SK-N-SH treated with all-trans-retinoic acid at 6 μM for 48 hours (cell line): ENCODE results near the gene SUGP1.

Experiments used
- ATAC-seq: fragments of 200-7000 bp; cut with Tn5 transposase; 3 replicates; pipeline ENCODE4 v1.9.1; 2020; ENCODE audit warnings: mild to moderate bottlenecking, moderate library complexity
- ARNTL ChIP-seq: fragments of 450-650 bp; formaldehyde crosslinking; IDR thresholded peaks from 2 replicates; pipeline ENCODE4 v1.5.0; 2020; ENCODE audit warnings: low read depth, mild to moderate bottlenecking, moderate library complexity, borderline replicate concordance
- BACH2 ChIP-seq: fragments of 250-450 bp; sonication (Bioruptor Pico); IDR thresholded peaks from 2 replicates; pipeline ENCODE4 v1.9.0; 2021; ENCODE audit warnings: mild to moderate bottlenecking, borderline replicate concordance
- CSDC2 ChIP-seq: fragments of 250-450 bp; sonication (Bioruptor Pico); IDR thresholded peaks from 2 replicates; pipeline ENCODE4 v1.5.0; 2020; ENCODE audit warnings: mild to moderate bottlenecking, moderate library complexity
- ISL1 ChIP-seq: fragments of 250-450 bp; sonication (Bioruptor Pico); IDR thresholded peaks from 2 replicates; pipeline ENCODE4 v2.1.2; 2022; ENCODE audit warnings: mild to moderate bottlenecking, moderate library complexity
- PPARA ChIP-seq: fragments of 250-450 bp; sonication (Bioruptor Pico); IDR thresholded peaks from 2 replicates; pipeline ENCODE4 v1.5.0; 2020; ENCODE audit warnings: mild to moderate bottlenecking, borderline replicate concordance
- SNAI2 ChIP-seq: fragments of 250-450 bp; sonication (Bioruptor Pico); IDR thresholded peaks from 2 replicates; pipeline ENCODE4 v1.5.0; 2020; ENCODE audit warnings: mild to moderate bottlenecking, moderate library complexity
- TOX ChIP-seq: fragments of 250-450 bp; sonication (Bioruptor Pico); IDR thresholded peaks from 2 replicates; pipeline ENCODE4 v1.8.0; 2021; ENCODE audit warnings: mild to moderate bottlenecking, moderate library complexity, borderline replicate concordance
- ZC3H10 ChIP-seq: fragments of 250-450 bp; sonication (Bioruptor Pico); IDR thresholded peaks from 2 replicates; pipeline ENCODE4 v1.5.1; 2021; ENCODE audit warnings: mild to moderate bottlenecking, moderate library complexity
- ZFP3 ChIP-seq: fragments of 250-450 bp; sonication (Bioruptor Pico); IDR thresholded peaks from 2 replicates; pipeline ENCODE4 v1.5.0; 2020; ENCODE audit warnings: mild to moderate bottlenecking, moderate library complexity
- ZNF565 ChIP-seq: fragments of 450-650 bp; formaldehyde crosslinking; conservative IDR thresholded peaks from 2 replicates; pipeline ENCODE4 v1.5.0; 2020; ENCODE audit warnings: low read depth, mild to moderate bottlenecking, moderate library complexity
- ZNF8 ChIP-seq: fragments of 450-650 bp; formaldehyde crosslinking; IDR thresholded peaks from 2 replicates; pipeline ENCODE4 v1.5.0; 2020; ENCODE audit warnings: mild to moderate bottlenecking, moderate library complexity
- TF ChIP-seq, protein P1 (sequence below): fragments of 250-450 bp; sonication (Bioruptor Pico); IDR thresholded peaks from 2 replicates; pipeline ENCODE4 v1.5.1; 2020; ENCODE audit warnings: low read depth, mild to moderate bottlenecking, moderate library complexity
- TF ChIP-seq, protein P2 (sequence below): fragments of 250-450 bp; sonication (Bioruptor Pico); IDR thresholded peaks from 2 replicates; pipeline ENCODE4 v1.8.0; 2021; ENCODE audit warnings: low read depth, mild to moderate bottlenecking, moderate library complexity, borderline replicate concordance
- TF ChIP-seq, protein P3 (sequence below): fragments of 250-450 bp; sonication (Bioruptor Pico); IDR thresholded peaks from 2 replicates; pipeline ENCODE4 v1.8.0; 2020; ENCODE audit warnings: mild to moderate bottlenecking, moderate library complexity, borderline replicate concordance
- TF ChIP-seq, protein P4 (sequence below): fragments of 250-450 bp; sonication (Bioruptor Pico); IDR thresholded peaks from 2 replicates; pipeline ENCODE4 v1.5.0; 2020; ENCODE audit warnings: mild to moderate bottlenecking, moderate library complexity

The SUGP1 gene

DNA sequence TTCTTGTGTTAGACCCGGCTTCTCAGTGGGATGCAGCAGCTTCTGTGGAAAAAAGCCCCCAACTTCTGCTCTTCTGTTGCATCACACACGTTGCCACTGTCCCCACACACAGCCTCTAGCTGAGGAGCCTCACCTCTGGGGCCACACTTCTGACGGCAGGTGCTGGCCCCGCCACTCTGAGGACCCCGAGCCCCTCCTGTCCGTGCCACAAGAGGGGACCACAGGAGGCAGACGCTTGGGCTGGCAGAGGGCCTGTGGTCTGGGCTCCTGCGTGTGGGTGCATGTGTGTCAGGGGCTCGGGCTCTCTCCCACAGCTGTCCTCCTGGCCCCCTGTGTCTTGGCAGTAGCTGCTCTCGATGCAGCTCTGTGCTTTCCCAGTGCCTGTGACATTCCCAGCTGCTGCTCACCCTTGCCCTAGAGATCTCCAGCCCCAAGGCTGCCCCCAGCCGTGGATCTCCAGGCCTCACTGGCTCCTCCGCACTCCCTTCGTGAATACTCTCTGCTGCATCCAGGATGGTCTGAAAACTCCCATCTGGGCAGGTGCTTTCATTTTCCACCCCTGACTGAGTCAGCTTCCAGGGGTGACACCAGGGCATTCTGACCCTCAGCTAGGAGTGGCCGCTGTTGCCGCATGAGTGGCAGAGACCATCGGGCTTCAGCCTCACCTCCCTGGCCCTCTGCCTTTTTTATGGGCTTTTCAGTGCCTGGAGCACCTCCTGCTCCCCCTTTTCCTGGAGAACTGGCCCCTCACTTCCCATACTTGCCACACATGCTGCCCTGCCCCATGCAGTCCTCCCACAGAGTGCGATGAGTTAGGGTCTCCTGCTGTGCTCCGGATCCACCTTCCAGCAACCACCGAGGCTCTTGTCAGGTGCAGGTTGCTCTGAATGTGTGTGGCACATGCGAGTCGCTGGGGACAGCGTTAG is 14.0 kb upstream of the SUGP1 start:
- TF ChIP-seq, protein P1, sequence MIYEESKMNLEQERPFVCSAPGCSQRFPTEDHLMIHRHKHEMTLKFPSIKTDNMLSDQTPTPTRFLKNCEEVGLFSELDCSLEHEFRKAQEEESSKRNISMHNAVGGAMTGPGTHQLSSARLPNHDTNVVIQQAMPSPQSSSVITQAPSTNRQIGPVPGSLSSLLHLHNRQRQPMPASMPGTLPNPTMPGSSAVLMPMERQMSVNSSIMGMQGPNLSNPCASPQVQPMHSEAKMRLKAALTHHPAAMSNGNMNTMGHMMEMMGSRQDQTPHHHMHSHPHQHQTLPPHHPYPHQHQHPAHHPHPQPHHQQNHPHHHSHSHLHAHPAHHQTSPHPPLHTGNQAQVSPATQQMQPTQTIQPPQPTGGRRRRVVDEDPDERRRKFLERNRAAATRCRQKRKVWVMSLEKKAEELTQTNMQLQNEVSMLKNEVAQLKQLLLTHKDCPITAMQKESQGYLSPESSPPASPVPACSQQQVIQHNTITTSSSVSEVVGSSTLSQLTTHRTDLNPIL (CRISPR knock-in tag) = no peak
- TF ChIP-seq, protein P2, sequence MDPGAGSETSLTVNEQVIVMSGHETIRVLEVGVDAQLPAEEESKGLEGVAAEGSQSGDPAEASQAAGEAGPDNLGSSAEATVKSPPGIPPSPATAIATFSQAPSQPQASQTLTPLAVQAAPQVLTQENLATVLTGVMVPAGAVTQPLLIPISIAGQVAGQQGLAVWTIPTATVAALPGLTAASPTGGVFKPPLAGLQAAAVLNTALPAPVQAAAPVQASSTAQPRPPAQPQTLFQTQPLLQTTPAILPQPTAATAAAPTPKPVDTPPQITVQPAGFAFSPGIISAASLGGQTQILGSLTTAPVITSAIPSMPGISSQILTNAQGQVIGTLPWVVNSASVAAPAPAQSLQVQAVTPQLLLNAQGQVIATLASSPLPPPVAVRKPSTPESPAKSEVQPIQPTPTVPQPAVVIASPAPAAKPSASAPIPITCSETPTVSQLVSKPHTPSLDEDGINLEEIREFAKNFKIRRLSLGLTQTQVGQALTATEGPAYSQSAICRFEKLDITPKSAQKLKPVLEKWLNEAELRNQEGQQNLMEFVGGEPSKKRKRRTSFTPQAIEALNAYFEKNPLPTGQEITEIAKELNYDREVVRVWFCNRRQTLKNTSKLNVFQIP (CRISPR knock-in tag) = no peak
- TF ChIP-seq ZFP3 (CRISPR knock-in tag) = no peak
- ATAC-seq = no peak

DNA sequence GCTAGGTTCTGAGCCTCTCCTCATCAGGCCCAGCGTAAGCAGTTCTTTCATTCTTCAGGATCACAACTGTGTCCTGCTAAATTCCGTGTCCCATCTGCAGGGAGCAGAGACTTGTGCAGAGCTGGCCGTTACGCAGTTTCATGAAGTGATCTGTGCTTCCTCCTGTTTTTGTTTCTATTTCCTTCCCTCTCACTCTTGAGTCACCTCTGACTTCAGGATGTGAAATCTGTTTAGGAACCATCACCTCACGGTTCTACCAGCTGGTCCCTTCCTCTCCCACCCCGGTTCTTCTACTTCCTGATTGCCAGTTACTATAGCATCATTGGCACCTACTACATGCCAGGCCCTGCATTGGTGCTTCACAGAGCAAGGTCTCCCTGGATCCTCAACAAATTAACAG is 8.8 kb upstream of the SUGP1 start:
- no peak for TF ChIP-seq ARNTL
- TF ChIP-seq, protein P1 (CRISPR knock-in tag) = no peak
- no peak for TF ChIP-seq CSDC2
- TF ChIP-seq ZFP3 (CRISPR knock-in tag) = no peak
- TF ChIP-seq PPARA (CRISPR knock-in tag) = no peak
- no peak for TF ChIP-seq ZNF565 (CRISPR knock-in tag)
- TF ChIP-seq BACH2 (CRISPR knock-in tag) = no peak
- TF ChIP-seq, protein P3, sequence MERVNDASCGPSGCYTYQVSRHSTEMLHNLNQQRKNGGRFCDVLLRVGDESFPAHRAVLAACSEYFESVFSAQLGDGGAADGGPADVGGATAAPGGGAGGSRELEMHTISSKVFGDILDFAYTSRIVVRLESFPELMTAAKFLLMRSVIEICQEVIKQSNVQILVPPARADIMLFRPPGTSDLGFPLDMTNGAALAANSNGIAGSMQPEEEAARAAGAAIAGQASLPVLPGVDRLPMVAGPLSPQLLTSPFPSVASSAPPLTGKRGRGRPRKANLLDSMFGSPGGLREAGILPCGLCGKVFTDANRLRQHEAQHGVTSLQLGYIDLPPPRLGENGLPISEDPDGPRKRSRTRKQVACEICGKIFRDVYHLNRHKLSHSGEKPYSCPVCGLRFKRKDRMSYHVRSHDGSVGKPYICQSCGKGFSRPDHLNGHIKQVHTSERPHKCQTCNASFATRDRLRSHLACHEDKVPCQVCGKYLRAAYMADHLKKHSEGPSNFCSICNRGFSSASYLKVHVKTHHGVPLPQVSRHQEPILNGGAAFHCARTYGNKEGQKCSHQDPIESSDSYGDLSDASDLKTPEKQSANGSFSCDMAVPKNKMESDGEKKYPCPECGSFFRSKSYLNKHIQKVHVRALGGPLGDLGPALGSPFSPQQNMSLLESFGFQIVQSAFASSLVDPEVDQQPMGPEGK (CRISPR knock-in tag) = no peak
- no peak for TF ChIP-seq ZNF8 (CRISPR knock-in tag)
- ATAC-seq = no peak

DNA sequence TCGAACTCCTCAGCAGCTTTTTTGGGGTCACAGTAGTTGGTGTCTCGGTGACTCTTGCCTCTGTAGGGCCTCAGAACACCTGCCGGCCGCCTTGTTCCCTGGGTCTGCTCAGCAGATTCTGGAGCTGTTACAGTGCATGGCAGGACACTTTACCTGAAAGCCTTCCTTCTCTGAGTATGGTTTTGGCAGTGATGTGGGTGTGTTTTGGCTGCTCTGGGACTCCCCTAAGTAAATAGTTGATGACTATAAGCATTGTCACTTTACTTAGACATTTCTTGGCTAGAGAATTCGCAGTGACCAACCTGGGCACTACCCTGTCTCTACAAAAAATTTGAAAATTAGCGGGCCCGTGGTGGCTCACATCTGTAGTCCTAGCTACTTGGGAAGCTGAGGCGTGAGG is 7.4 kb upstream of the SUGP1 start:
- no peak for ATAC-seq
- TF ChIP-seq ZFP3 (CRISPR knock-in tag) = no peak
- TF ChIP-seq, protein P4, sequence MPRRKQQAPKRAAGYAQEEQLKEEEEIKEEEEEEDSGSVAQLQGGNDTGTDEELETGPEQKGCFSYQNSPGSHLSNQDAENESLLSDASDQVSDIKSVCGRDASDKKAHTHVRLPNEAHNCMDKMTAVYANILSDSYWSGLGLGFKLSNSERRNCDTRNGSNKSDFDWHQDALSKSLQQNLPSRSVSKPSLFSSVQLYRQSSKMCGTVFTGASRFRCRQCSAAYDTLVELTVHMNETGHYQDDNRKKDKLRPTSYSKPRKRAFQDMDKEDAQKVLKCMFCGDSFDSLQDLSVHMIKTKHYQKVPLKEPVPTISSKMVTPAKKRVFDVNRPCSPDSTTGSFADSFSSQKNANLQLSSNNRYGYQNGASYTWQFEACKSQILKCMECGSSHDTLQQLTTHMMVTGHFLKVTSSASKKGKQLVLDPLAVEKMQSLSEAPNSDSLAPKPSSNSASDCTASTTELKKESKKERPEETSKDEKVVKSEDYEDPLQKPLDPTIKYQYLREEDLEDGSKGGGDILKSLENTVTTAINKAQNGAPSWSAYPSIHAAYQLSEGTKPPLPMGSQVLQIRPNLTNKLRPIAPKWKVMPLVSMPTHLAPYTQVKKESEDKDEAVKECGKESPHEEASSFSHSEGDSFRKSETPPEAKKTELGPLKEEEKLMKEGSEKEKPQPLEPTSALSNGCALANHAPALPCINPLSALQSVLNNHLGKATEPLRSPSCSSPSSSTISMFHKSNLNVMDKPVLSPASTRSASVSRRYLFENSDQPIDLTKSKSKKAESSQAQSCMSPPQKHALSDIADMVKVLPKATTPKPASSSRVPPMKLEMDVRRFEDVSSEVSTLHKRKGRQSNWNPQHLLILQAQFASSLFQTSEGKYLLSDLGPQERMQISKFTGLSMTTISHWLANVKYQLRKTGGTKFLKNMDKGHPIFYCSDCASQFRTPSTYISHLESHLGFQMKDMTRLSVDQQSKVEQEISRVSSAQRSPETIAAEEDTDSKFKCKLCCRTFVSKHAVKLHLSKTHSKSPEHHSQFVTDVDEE (CRISPR knock-in tag) = no peak
- no peak for TF ChIP-seq TOX (CRISPR knock-in tag)
- TF ChIP-seq SNAI2 (CRISPR knock-in tag) = no peak
- TF ChIP-seq ISL1 (CRISPR knock-in tag) = no peak
- TF ChIP-seq, protein P1 (CRISPR knock-in tag) = no peak
- TF ChIP-seq BACH2 (CRISPR knock-in tag) = no peak
- no peak for TF ChIP-seq ZC3H10 (CRISPR knock-in tag)
- no peak for TF ChIP-seq ARNTL
- TF ChIP-seq, protein P3 (CRISPR knock-in tag) = no peak
- TF ChIP-seq, all 23 proteins: peak for 0
